Measurements from ENCODE around the gene PKD1L1.

Gene PKD1L1

GRCh38 chr7:47893721-47894365, 54.4 kb downstream of the PKD1L1 start:
- no peak for DNase-seq (ENCODE audit: low read depth)
- TF ChIP-seq CTCF (IDR thresholded peaks at IDR 0.05; ENCODE audit: control insufficient read depth, insufficient read depth, low read depth, low read length, missing control alignments), result no peak

GRCh38 chr7:47893238-47893637, 55.0 kb downstream of the PKD1L1 start:
- DNase-seq (ENCODE audit: low read depth), result no peak
- peak; percentile 35 for TF ChIP-seq CTCF (IDR thresholded peaks at IDR 0.05; ENCODE audit: control insufficient read depth, insufficient read depth, low read depth, low read length, missing control alignments)
- H3K4me3 ChIP-seq (ENCODE audit: control insufficient read depth, low read depth, low read length), result no peak overlapping the region

More at GRCh38 chr7:47893721-47894365, 54.4 kb downstream of the PKD1L1 start:
- no peak overlapping the region for H3K4me3 ChIP-seq (ENCODE audit: control insufficient read depth, low read depth, low read length)

GRCh38 chr7:47890606-47891005, 57.7 kb downstream of the PKD1L1 start:
- TF ChIP-seq CTCF (IDR thresholded peaks at IDR 0.05; ENCODE audit: control insufficient read depth, insufficient read depth, low read depth, low read length, missing control alignments), result no peak
- no peak overlapping the region for H3K4me3 ChIP-seq (ENCODE audit: control insufficient read depth, low read depth, low read length)
- no peak for DNase-seq (ENCODE audit: low read depth)

GRCh38 chr7:47890125-47890524, 58.1 kb downstream of the PKD1L1 start:
- no peak overlapping the region for H3K4me3 ChIP-seq (ENCODE audit: control insufficient read depth, low read depth, low read length)
- TF ChIP-seq CTCF (IDR thresholded peaks at IDR 0.05; ENCODE audit: control insufficient read depth, insufficient read depth, low read depth, low read length, missing control alignments), result no peak
- DNase-seq (ENCODE audit: low read depth), result no peak

GRCh38 chr7:47889723-47890122, 58.5 kb downstream of the PKD1L1 start:
- no peak for TF ChIP-seq CTCF (IDR thresholded peaks at IDR 0.05; ENCODE audit: control insufficient read depth, insufficient read depth, low read depth, low read length, missing control alignments)
- DNase-seq (ENCODE audit: low read depth), result no peak
- H3K4me3 ChIP-seq (ENCODE audit: control insufficient read depth, low read depth, low read length), result no peak overlapping the region

- DNase-seq (ENCODE audit: low read depth), result no peak
- TF ChIP-seq CTCF (IDR thresholded peaks at IDR 0.05; ENCODE audit: control insufficient read depth, insufficient read depth, low read depth, low read length, missing control alignments), result no peak
- no peak overlapping the region for H3K4me3 ChIP-seq (ENCODE audit: control insufficient read depth, low read depth, low read length)
Observed at GRCh38 chr7:47888371-47889265, 59.6 kb downstream of the PKD1L1 start.

Data from AG09309 (cell line).